ENCODE measurements around the gene ITPR2.

ITPR2 gene

DNA sequence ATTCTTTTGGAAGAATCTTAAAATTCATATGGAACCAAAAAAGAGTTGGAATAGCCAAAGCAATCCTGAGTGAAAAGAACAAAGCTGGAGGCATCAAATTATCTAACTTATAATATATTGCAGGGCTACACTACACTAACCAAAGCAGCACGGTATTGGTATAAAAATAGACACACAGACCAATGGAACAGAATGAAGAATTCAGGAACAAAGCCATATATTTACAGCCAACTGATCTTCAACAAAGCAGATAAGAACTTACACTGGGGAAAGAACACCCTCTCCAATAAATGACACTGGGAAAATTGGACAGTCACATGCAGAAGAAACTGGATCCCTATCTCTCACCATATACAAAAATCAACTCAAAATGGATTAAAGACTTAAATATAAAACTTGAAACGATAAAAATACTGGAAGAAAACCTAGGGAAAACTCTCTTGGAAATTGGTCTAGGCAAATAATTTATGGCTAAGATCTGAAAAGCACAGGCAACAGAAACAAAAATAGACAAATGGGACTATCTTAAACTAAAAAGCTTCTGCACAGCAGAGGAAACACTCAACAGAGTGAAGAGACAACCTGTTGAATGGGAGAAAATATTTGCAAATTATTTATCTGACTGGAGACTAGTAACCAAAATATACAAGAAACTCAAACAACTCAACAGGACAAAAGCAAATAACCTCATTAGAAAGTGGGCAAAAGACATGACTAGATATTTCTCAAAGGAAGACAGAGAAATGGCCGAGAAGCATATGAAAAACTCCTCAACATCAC lies 286.3 kb downstream of the ITPR2 start:
- no peak for DNase-seq (ENCODE audit: low read depth)
- no peak overlapping the region for H3K4me3 ChIP-seq (ENCODE audit: control insufficient read depth, low read depth, low read length)
- TF ChIP-seq, protein P1, sequence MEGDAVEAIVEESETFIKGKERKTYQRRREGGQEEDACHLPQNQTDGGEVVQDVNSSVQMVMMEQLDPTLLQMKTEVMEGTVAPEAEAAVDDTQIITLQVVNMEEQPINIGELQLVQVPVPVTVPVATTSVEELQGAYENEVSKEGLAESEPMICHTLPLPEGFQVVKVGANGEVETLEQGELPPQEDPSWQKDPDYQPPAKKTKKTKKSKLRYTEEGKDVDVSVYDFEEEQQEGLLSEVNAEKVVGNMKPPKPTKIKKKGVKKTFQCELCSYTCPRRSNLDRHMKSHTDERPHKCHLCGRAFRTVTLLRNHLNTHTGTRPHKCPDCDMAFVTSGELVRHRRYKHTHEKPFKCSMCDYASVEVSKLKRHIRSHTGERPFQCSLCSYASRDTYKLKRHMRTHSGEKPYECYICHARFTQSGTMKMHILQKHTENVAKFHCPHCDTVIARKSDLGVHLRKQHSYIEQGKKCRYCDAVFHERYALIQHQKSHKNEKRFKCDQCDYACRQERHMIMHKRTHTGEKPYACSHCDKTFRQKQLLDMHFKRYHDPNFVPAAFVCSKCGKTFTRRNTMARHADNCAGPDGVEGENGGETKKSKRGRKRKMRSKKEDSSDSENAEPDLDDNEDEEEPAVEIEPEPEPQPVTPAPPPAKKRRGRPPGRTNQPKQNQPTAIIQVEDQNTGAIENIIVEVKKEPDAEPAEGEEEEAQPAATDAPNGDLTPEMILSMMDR (conservative IDR thresholded peaks at IDR 0.05; ENCODE audit: control insufficient read depth, insufficient read depth, low read depth, low read length) = no peak

DNA sequence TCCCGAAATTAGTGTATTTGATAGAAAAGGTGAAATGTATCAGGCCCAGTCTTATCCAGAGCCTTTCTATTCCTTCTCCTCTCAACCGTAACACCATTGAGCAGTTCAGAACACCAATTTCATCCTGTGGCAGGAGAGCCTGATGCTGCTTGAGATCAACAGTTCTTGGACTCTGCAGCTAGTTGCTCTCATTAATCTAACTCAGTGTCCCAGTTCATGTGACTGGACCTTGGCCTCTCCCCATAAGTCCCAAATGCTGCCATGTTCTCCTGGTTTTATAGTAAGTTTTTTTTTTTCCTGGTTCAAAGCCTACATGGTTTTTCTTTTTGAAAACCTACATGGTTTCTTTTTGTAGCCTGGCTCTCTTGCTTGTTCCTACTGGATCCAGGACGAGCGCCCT lies 293.9 kb downstream of the ITPR2 start:
- no peak overlapping the region for H3K4me3 ChIP-seq (ENCODE audit: control insufficient read depth, low read depth, low read length)
- no peak for DNase-seq (ENCODE audit: low read depth)
- TF ChIP-seq, protein P1 (conservative IDR thresholded peaks at IDR 0.05; ENCODE audit: control insufficient read depth, insufficient read depth, low read depth, low read length) = no peak

DNA sequence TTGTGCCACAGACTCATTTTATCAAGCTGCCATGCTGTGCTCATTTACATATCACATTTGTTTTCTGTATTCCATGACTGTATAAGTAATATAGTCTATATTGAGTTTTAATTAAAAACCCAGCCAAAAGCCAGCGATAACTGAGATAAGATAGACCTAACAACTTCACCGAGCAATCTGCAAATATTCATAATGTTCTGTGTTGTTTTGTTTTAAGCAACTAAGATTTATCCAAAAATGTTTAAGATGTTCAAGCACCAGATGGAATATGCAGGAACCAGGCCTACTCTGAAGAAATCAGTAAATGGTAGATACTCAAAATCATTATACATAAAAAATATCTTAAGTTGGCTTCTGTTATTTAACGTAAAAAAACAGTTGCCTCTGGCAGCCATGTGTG lies 295.3 kb downstream of the ITPR2 start:
- H3K4me3 ChIP-seq (ENCODE audit: control insufficient read depth, low read depth, low read length) = no peak overlapping the region
- TF ChIP-seq, protein P1 (conservative IDR thresholded peaks at IDR 0.05; ENCODE audit: control insufficient read depth, insufficient read depth, low read depth, low read length) = no peak
- DNase-seq (ENCODE audit: low read depth) = no peak

DNA sequence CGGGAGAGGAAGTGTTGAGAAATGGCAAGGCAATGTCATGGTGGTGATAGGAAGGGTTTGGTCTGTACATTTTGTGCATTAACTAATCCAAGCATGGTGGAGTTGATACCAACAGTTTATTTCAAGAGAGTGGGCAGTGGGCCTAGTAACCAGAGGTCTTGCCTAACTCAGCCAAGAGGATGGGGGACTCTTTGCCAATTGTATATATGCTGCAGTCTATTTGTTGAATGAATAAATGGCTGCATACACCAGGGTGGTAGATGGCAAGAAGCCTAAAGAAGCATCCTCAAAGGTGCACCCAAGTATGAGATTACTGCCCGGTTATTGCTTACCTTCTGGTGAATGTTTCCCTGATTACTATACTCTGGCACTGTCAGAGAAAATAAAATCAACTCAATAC lies 295.9 kb downstream of the ITPR2 start:
- H3K4me3 ChIP-seq (ENCODE audit: control insufficient read depth, low read depth, low read length) = no peak overlapping the region
- TF ChIP-seq, protein P1 (conservative IDR thresholded peaks at IDR 0.05; ENCODE audit: control insufficient read depth, insufficient read depth, low read depth, low read length) = no peak

DNA sequence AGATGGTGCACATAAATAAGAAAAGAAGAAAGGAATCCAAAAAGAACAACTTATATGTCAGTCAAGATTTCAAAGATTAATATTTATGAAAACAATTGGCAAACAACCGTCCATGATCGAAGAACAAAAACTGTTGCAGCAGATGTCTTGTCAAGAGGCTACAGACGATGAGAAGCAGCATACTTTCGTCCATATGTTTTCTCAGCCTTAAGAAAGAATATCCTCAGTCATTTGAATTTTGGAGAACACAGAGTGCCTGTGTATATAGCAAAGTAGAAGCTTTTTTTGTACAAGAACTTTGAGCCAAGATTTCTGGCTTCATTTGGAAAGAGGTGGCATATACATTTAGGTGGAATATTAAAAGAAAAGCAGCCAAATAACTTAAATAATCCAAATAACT lies 297.2 kb downstream of the ITPR2 start:
- H3K4me3 ChIP-seq (ENCODE audit: control insufficient read depth, low read depth, low read length) = no peak overlapping the region
- TF ChIP-seq, protein P1 (conservative IDR thresholded peaks at IDR 0.05; ENCODE audit: control insufficient read depth, insufficient read depth, low read depth, low read length) = no peak
- DNase-seq (ENCODE audit: low read depth) = no peak

More for the DNA sequence above, 295.9 kb downstream of the ITPR2 start:
- no peak for DNase-seq (ENCODE audit: low read depth)

DNA sequence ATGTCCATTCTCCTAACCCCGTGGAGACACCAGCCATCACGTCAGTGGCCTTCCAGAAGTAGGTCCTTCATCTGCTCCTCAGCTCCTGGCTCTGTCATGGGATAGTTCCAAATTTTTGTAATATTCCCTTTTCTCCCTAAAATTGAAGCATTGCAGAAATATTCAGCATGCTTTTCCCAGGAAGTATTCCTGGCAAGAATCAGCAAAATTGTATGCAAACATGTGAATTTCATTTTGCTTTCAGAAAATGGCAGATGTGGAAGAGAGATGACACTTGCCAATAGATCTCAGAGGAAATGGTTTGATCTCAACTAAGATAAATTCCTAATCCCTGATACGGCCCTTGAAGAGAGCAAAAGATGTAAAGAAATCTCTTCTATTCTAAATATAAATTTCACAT lies 298.9 kb downstream of the ITPR2 start:
- no peak overlapping the region for H3K4me3 ChIP-seq (ENCODE audit: control insufficient read depth, low read depth, low read length)

More for the DNA sequence above, 298.9 kb downstream of the ITPR2 start:
- no peak for DNase-seq (ENCODE audit: low read depth)
- TF ChIP-seq, protein P1 (conservative IDR thresholded peaks at IDR 0.05; ENCODE audit: control insufficient read depth, insufficient read depth, low read depth, low read length) = no peak

Measured in fibroblast of mammary gland (primary cell).